Activated CD8-positive, alpha-beta memory T cell treated with anti-CD3 and anti-CD28 coated beads, Interleukin-2, amount 10 ng/mL, durations not matched to agents 7 days and 5 days (primary cell): ENCODE measurements around the gene SLC6A1. TPM values are rescaled to one million over a fixed set of nuclear protein-coding genes. Genes with fewer than 3 reads are reported as not detected.

ENCODE experiments used
- ATAC-seq: fragments of 150-1000 bp; cut with Tn5 transposase; one replicate; pipeline ENCODE4 v1.10.0; 2021; ENCODE audit warnings: moderate library complexity
- CTCF ChIA-PET: fragments of 350-600 bp; sonication (Branson Sonifier 250); formaldehyde crosslinking; loops from one replicate; lab custom pipeline; 2021; ENCODE audit warnings: antibody characterized with exemption; lab: Charles Lee
- DNase-seq: peaks from one replicate; pipeline ENCODE4 v3.0.0-alpha.2; 2020
- H3K27ac Mint-ChIP-seq: one replicate; pipeline ENCODE4 v1.8.0; 2021; ENCODE audit warnings: mild to moderate bottlenecking, mixed read lengths
- H3K27me3 Mint-ChIP-seq: one replicate; pipeline ENCODE4 v1.8.0; 2021; ENCODE audit warnings: mixed read lengths
- H3K36me3 Mint-ChIP-seq: one replicate; pipeline ENCODE4 v1.8.0; 2021; ENCODE audit warnings: mild to moderate bottlenecking, mixed read lengths
- H3K4me1 Mint-ChIP-seq: one replicate; pipeline ENCODE4 v1.8.0; 2021; ENCODE audit warnings: mixed read lengths
- H3K4me3 Mint-ChIP-seq: one replicate; pipeline ENCODE4 v1.8.0; 2021; ENCODE audit warnings: mild to moderate bottlenecking, moderate library complexity, mixed read lengths
- H3K9me3 Mint-ChIP-seq: one replicate; pipeline ENCODE4 v1.8.0; 2022; ENCODE audit warnings: low read depth, mixed read lengths
- total RNA-seq, 2 experiments: library from RNA; stranded (reverse); gene quantifications; one replicate each; pipeline ENCODE4 v1.2.3, GENCODE V29; 2021

SLC6A1 gene
- total RNA-seq, 2 experiments from 2014 or later = not detected

DNA sequence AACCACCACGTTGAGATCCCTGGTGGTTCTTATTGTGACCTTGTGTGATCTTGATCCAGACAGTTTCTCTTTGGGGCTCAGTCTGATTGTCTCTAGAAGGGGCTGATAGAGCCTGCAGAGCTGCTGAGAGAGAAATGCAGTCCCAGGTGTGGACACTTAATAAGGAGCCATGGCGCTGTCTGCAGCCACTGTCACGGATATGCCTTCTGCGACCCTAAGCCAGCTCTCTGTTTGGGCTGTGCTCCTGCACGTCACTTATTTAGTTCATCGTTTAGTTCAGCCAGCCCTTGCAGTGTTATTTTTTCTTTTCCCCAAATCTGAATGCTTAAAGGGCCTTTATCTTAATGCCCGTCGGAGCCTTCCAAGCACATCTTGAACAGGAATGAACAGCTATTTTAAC lies 12.0 kb downstream of the SLC6A1 start:
- Mint-ChIP-seq H3K27ac (no peak overlapping the region), H3K27me3 (peaks cover 10% of the 10 kb centered on the region), H3K4me1 (no peaks in the 10 kb centered on the region), H3K9me3 (no peaks in the 10 kb centered on the region), H3K36me3 (no peaks in the 10 kb centered on the region), H3K4me3 (no peak overlapping the region)
- CTCF ChIA-PET = no interaction called here
- no peak for DNase-seq
- no peak for ATAC-seq

DNA sequence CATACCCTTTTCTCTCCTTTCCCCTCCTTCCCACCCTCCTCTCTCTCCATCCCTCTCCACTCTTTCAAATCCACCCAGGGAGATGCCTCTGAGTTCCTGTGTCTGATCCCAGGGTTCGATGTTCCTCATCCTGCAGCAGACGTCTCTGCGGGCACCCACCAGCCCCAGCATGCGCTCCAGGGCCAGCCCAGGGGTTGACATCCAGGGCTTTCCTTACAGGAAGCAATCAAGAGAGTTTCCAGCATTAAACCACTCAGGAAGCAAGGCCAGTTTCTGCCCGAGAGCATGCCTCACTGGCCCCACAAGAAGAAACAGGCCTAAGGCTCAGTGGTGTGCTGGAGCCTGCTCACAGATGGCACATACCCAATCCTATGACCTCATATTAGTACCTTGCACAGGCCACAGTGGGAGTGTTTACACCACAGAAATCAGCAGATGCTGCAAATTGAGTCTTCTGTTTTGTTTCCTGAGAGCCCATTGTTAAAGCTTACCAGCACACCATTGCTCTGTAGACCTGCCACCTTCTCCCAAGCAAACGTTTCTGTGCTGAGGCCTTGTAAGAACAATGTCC lies 13.2 kb downstream of the SLC6A1 start:
- DNase-seq = no peak
- no peak overlapping the region for H3K4me3 Mint-ChIP-seq
- H3K27me3 Mint-ChIP-seq = peaks cover 10% of the 10 kb centered on the region
- CTCF ChIA-PET = no interaction called here
- no peaks in the 10 kb centered on the region for H3K4me1 Mint-ChIP-seq
- ATAC-seq = no peak
- no peaks in the 10 kb centered on the region for H3K9me3 Mint-ChIP-seq
- H3K27ac Mint-ChIP-seq = no peak overlapping the region
- H3K36me3 Mint-ChIP-seq = no peaks in the 10 kb centered on the region

DNA sequence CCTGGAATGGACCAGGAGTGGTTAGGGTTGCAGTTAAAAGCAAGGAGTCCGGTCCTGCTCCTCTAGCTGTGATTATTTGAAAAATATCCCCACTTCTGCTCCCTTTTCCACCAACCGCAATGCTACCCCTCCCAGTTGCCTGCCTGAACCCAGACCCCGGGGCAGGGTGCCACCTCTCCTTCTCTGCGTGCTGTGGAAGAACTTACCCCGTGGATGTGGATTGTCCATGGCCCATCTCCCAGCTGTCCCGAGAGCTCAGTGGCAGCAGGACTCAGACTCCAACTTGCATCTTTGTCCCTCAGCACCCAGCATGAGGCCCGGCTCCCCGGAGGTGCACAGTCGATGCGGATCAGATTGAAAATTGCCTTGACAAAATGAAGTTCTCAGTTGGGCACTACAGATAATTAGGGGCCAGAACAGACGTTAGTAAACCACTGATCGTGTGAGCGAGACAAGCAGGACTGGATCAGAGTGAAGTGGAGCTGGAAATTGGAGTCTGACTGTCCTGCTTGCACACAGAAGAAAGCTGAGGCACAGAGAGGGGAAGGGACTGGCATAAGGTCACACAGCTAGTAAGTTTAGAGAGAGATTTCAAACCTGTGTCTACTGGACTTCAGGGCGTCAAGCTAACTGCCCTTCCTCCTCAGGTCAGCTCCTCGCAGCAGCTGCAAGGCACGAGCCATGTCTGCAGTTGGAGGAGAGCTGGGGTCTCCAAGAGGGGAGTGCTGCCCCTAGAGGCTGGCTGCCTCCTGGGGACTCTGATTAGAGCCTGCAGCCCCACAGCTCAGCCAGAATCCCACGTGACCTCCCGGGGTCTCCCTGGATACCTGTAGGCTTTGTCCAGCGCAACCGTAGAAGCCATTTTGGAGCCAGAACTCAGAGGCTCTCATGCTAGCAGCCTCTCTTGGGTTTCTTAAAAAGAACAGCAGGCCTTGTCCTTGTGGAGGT lies 14.7 kb downstream of the SLC6A1 start:
- CTCF ChIA-PET = no interaction called here
- H3K27me3 Mint-ChIP-seq = peaks cover 2% of the 10 kb centered on the region
- ATAC-seq = no peak

DNA sequence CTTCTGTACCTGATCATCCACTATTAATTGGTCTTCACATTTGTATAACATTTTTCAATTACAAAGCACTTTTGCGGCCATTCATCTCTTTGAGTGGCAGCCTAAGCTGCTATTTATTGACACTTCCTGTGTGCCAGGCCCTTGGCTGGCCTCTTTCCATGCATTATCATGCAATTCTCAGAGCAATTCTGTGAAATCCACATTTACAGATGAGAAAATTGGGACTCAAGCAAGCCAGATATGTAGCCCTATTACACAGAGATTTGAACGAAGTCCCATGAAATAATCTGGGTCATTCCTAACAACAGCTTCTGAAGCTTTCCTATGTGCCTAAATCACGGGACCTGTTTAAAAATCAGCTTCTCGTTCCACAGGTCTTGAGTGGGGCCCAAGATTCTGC lies 17.4 kb downstream of the SLC6A1 start:
- Mint-ChIP-seq H3K4me1 (no peaks in the 10 kb centered on the region), H3K9me3 (no peaks in the 10 kb centered on the region), H3K4me3 (no peak overlapping the region), H3K27ac (no peak overlapping the region), H3K36me3 (no peaks in the 10 kb centered on the region), H3K27me3 (peaks cover 2% of the 10 kb centered on the region)
- no peak for ATAC-seq
- CTCF ChIA-PET = no interaction called here
- no peak for DNase-seq

More for the DNA sequence above, 14.7 kb downstream of the SLC6A1 start:
- Mint-ChIP-seq H3K27ac (no peak overlapping the region), H3K9me3 (no peaks in the 10 kb centered on the region), H3K4me3 (no peak overlapping the region), H3K36me3 (no peaks in the 10 kb centered on the region), H3K4me1 (no peaks in the 10 kb centered on the region)
- DNase-seq = no peak

DNA sequence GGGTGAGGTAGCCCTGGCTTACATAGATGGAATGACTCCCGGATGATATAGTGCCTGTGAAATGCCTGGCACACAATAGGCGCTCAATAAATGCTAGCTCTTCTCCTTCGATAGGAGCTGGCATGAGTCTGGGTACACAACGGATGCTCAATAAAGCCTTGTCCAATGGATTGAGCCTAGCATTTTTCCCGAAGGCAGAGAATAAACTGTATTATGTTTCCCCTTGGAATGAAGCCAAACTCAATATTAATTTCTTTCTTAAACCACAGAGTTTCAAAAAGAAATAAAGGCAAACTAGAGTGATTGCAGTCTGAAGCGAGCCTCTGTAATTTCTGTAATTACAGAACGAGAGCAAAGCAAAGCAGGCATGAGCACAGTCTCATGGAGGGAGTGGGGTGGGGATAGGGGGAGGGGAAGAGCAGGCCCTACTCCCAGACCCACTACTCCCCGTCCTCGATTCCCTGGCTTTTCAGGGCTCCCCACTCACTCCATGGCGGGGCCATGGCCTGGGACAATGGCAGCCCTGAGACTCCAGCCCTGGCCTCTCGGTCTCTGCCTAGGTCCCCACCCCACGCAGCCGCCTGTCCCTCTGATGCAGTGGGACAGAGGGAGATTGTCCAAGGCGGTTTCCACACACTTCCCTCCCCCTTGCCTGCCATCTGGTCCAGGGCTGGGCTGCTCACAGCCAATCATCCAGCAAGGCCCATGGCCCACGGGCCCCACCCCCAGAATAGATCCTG lies 18.0 kb downstream of the SLC6A1 start:
- ATAC-seq (no peak), DNase-seq (no peak)
- Mint-ChIP-seq H3K9me3 (no peaks in the 10 kb centered on the region), H3K4me1 (no peaks in the 10 kb centered on the region), H3K36me3 (no peaks in the 10 kb centered on the region), H3K4me3 (no peak overlapping the region), H3K27ac (no peak overlapping the region), H3K27me3 (peaks cover 2% of the 10 kb centered on the region)
- CTCF ChIA-PET = no interaction called here

DNA sequence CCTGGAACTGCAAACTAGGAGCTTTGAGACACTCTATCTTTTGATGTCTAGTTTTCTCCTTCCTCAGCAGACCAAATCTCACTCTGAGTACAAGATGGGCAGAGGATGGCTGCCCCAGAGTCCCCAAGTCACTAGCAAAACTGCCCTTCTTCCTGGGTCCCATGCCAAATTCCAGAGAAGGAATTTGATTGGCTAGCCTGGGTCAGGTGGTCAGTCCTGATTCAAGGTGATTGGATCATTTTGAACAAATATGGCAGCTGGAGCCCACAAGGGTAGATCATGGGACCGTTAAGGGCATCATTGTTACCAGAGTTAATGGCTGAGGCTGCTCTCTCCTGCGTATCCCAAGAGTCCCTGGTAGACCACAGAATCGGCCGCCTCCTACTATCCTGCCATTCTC lies 21.7 kb downstream of the SLC6A1 start:
- H3K4me3 Mint-ChIP-seq = no peak overlapping the region
- no peak for DNase-seq
- no peaks in the 10 kb centered on the region for H3K4me1 Mint-ChIP-seq
- no peaks in the 10 kb centered on the region for H3K36me3 Mint-ChIP-seq
- CTCF ChIA-PET = no interaction called here
- H3K27me3 Mint-ChIP-seq = no peaks in the 10 kb centered on the region
- H3K27ac Mint-ChIP-seq = no peak overlapping the region
- H3K9me3 Mint-ChIP-seq = no peaks in the 10 kb centered on the region
- ATAC-seq = no peak

DNA sequence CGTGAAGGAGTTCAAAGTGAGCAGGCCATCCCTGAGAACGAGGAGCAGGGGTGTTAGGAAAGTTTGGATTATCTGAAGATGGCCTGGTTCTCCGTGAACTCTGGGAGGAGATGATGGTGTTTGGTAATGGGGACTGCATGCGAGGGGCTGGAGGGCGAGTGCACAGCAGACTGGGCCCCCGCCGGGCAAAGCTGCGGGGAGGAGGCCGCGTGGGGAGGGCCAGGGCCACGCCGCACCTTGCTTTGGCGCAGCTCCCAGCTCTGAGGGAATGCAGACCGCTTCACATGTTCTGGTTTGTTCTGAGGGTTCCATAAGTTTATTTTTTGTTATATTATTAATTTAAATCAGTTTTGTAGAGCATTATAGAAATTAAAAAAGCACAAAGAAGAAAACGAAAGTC lies 22.2 kb downstream of the SLC6A1 start:
- H3K4me1 Mint-ChIP-seq = no peaks in the 10 kb centered on the region
- no peak overlapping the region for H3K4me3 Mint-ChIP-seq
- H3K27me3 Mint-ChIP-seq = no peaks in the 10 kb centered on the region
- CTCF ChIA-PET = no interaction called here
- DNase-seq = no peak
- no peak overlapping the region for H3K27ac Mint-ChIP-seq
- no peak for ATAC-seq
- H3K36me3 Mint-ChIP-seq = no peaks in the 10 kb centered on the region
- no peaks in the 10 kb centered on the region for H3K9me3 Mint-ChIP-seq

DNA sequence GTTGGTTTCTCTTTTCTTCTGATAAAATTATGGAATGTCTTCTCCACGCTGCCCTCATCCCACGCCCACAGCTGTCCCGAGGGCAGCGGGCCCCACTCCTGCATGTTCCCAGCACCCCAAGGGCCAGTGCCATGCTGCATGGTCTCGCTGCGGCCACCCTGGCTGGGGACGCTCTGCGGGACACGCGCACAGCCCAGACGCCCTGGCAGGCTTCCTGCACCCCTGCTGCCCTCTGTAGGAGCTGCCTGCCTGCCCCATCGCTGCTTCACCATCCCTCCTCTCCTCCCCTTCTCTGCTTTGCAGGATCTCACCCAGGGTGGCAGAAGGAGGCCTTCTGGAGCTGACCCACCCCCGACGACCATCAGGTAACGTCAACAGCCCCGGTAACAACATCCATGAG lies 22.8 kb downstream of the SLC6A1 start:
- H3K4me3 Mint-ChIP-seq = no peak overlapping the region
- CTCF ChIA-PET = no interaction called here
- H3K27me3 Mint-ChIP-seq = no peaks in the 10 kb centered on the region
- H3K9me3 Mint-ChIP-seq = no peaks in the 10 kb centered on the region
- ATAC-seq (no peak), DNase-seq (no peak)
- H3K36me3 Mint-ChIP-seq = no peaks in the 10 kb centered on the region
- H3K4me1 Mint-ChIP-seq = no peaks in the 10 kb centered on the region
- no peak overlapping the region for H3K27ac Mint-ChIP-seq

DNA sequence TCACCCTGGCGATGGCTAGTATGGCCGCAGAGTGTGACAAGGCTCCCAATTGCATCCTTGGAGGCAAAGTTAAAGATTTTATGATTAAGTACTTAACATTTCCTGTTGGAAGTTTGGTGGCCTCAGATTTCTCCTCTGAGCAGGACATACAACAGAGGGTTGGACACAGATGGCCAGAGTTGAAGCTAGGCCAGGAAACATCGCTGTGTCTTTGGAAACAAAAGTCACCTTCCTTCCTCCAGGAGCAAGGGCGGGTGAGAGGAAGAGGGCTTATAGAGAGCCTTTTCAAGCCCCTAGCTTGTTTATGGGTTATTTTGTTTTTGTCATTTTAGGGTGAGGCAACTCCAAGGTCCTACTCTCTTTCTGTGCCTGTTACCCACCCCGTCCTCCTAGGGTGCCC lies 24.2 kb downstream of the SLC6A1 start:
- H3K36me3 Mint-ChIP-seq = no peaks in the 10 kb centered on the region
- CTCF ChIA-PET = no interaction called here
- H3K27ac Mint-ChIP-seq = no peak overlapping the region
- DNase-seq (no peak), ATAC-seq (no peak)
- no peaks in the 10 kb centered on the region for H3K4me1 Mint-ChIP-seq
- H3K9me3 Mint-ChIP-seq = no peaks in the 10 kb centered on the region
- no peaks in the 10 kb centered on the region for H3K27me3 Mint-ChIP-seq
- no peak overlapping the region for H3K4me3 Mint-ChIP-seq

DNA sequence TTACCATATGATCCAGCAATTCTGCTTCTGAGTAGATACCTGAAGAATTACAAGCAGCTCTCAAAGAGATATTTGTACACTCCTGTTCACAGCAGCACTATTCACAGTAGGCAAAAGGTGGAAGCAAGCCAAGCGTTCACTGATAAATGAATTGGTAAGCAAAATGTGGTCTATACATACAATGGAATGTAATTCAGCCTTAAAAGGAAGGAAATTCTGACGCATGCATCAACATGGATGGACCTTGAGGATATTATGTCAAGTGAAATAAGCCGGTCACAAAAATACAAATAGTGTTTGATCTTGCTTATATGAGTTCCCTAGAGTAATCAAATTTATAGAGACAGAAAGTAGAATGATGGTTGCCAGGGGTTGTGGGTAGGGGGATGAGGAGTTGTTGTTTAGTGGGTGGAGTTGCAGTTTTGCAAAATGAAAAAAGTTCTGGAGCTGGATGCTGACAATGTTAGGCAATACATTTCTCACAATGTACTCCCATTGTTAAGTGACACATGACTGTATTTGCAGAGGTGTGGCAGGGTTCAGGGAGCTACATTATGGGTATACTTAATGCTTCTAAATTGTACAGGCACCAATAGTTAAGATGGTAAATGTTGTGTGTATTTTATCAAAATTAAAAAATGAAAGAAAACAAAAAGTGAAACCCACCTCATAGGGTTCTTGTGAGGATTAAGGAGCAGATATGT lies 26.7 kb downstream of the SLC6A1 start:
- DNase-seq = no peak
- Mint-ChIP-seq H3K27me3 (no peaks in the 10 kb centered on the region), H3K27ac (no peak overlapping the region), H3K4me3 (no peak overlapping the region), H3K36me3 (no peaks in the 10 kb centered on the region), H3K4me1 (no peaks in the 10 kb centered on the region), H3K9me3 (no peaks in the 10 kb centered on the region)
- CTCF ChIA-PET = no interaction called here
- no peak for ATAC-seq

DNA sequence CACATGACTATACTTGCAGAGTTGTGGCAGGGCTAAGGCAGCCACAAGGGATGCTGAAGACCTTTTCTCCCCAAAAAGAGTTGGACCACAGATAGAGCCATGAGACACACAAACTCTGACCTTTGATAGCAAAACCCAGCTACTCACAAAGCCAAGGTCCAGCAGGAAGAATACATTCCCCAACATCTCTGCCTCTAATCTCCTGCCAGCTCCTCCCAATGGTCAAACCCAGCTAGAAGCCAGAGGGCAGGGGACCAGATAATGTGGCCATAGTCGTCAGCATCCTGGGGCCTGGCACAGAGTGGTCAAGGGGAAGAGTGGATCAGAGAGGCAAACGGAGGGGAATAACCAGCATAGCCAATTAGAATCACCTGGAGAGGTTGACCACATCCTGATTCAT lies 28.2 kb downstream of the SLC6A1 start:
- Mint-ChIP-seq H3K4me3 (no peak overlapping the region), H3K9me3 (no peaks in the 10 kb centered on the region), H3K27me3 (peaks cover 3% of the 10 kb centered on the region), H3K27ac (no peak overlapping the region), H3K4me1 (no peaks in the 10 kb centered on the region), H3K36me3 (no peaks in the 10 kb centered on the region)
- CTCF ChIA-PET = no interaction called here
- ATAC-seq = no peak
- DNase-seq = no peak

DNA sequence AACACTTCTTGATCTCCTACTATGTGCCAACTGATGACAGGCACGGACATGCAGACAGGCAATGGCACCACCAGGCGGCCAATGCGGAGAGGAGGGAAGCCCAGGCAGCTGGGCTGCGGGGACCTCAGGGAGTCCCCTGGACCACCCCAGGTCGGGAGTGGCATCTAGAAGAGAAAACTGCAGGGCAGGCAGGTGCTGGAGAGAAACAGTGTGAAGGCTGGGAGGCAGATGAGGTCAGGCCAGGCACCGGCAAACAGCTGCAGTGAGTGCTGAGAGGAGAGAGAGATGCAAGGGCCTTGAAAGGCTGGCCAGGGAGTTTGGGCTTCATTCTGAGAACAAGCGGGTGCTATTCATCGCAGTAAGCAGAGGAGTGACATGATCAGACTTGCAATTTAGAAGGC lies 29.1 kb downstream of the SLC6A1 start:
- DNase-seq (no peak), ATAC-seq (no peak)
- CTCF ChIA-PET = no interaction called here
- H3K4me1 Mint-ChIP-seq = no peaks in the 10 kb centered on the region
- peaks cover 3% of the 10 kb centered on the region for H3K27me3 Mint-ChIP-seq
- H3K4me3 Mint-ChIP-seq = no peak overlapping the region
- no peaks in the 10 kb centered on the region for H3K36me3 Mint-ChIP-seq
- H3K27ac Mint-ChIP-seq = no peak overlapping the region
- no peaks in the 10 kb centered on the region for H3K9me3 Mint-ChIP-seq

DNA sequence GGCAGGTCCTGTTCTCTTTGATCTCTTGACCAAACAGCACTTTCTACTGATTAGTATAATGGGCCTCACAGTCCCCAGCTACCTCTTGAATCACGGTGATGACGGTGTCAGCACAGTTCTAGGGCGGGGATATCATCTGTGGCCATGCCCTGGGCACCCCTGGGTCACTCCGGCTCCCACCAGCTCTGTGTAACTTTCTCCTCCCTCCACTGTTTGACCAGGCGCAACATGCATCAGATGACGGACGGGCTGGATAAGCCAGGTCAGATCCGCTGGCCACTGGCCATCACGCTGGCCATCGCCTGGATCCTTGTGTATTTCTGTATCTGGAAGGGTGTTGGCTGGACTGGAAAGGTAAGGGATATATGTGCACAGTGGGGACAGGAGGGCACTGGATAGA lies 29.6 kb downstream of the SLC6A1 start:
- H3K27me3 Mint-ChIP-seq = peaks cover 3% of the 10 kb centered on the region
- no peak overlapping the region for H3K27ac Mint-ChIP-seq
- no peaks in the 10 kb centered on the region for H3K4me1 Mint-ChIP-seq
- ATAC-seq (no peak), DNase-seq (no peak)
- H3K4me3 Mint-ChIP-seq = no peak overlapping the region
- CTCF ChIA-PET = no interaction called here
- H3K36me3 Mint-ChIP-seq = no peaks in the 10 kb centered on the region
- no peaks in the 10 kb centered on the region for H3K9me3 Mint-ChIP-seq
